GM12801 (cell line): ENCODE results near the gene CEND1.

Source experiments
- TF ChIP-seq, protein P1 (sequence below): IDR thresholded peaks from one replicate; pipeline ENCODE4 v1.5.1; 2011; ENCODE audit warnings: control low read depth; ENCODE audit not compliant: insufficient read length; ENCODE audit errors: extremely low read depth

CEND1 gene

DNA sequence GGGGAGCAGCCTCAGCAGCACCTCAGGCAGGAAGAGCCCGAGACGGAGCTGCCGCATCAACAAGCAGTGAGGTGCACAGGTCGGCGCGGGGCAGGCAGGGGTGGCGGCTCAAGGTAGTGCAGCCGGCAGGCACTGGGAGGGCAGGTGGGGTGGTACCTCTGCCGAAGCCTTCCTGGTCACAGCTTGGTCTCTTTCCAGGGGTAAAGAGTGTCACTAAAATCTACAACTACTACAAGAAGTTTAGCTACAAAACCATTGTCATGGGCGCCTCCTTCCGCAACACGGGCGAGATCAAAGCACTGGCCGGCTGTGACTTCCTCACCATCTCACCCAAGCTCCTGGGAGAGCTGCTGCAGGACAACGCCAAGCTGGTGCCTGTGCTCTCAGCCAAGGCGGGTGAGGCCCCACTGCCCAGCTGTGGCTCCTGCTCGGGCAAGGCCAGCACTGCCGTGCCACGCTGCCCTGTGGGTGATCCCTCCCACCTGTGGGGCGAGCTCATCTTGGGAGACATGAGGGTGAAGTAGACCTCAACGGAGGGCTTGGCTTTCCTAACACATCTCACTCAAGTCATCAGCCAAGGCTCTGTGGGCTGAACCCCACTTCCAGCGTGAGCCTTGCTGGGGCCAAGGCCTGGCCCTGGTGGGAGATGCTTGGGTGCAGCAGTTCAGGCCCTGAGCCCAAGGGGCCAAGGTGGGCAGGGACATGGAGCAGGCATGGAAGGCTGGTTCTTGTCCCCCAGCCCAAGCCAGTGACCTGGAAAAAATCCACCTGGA is 26.2 kb downstream of the CEND1 start:
- TF ChIP-seq, protein P1, sequence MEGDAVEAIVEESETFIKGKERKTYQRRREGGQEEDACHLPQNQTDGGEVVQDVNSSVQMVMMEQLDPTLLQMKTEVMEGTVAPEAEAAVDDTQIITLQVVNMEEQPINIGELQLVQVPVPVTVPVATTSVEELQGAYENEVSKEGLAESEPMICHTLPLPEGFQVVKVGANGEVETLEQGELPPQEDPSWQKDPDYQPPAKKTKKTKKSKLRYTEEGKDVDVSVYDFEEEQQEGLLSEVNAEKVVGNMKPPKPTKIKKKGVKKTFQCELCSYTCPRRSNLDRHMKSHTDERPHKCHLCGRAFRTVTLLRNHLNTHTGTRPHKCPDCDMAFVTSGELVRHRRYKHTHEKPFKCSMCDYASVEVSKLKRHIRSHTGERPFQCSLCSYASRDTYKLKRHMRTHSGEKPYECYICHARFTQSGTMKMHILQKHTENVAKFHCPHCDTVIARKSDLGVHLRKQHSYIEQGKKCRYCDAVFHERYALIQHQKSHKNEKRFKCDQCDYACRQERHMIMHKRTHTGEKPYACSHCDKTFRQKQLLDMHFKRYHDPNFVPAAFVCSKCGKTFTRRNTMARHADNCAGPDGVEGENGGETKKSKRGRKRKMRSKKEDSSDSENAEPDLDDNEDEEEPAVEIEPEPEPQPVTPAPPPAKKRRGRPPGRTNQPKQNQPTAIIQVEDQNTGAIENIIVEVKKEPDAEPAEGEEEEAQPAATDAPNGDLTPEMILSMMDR, result no peak

DNA sequence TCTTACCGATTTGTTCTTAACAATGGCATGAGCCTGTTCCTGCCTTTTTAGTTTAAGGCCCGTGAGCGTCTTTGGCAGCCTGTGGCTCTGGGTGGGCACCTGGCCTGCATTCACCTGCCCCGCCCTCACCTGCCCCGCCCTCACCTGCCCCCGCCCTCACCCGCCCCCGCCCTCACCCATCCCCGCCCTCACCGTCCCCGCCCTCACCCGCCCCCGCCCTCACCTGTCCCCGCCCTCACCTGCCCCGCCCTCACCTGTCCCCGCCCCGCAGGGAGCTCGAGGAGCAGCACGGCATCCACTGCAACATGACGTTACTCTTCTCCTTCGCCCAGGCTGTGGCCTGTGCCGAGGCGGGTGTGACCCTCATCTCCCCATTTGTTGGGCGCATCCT is 26.8 kb downstream of the CEND1 start:
- TF ChIP-seq, protein P1, result no peak

DNA sequence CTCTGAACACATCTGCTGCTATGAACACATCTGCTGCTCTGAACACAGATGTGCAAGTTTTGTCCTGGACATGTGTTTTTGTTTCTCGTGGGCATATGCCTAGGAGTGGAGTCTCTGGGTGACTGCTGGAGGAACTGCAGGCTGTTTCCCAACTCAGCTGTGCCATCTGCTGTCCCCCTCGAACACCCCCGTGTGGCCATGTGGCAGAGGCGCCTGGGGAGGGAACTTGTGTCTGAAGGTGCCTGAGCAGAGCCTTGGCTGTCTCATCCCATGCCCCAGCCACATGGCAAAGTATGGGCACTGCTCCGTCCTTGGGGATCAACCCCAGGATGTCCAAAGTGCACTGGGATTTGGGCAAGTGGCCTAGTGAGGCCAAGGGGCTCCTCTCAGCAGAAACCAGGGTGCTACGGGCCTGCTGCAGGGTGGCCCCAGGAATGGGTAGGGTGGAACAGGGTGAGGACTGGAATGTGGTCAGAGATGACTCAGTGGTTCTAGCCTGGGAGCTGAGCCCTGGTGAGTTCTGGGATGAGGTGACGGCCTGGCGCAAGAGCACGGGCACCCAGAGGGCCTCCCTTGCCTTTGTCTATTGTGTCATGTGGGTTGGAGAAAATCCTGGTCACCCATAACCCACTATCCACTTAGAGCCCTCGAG is 27.3 kb downstream of the CEND1 start:
- TF ChIP-seq, protein P1, result no peak

DNA sequence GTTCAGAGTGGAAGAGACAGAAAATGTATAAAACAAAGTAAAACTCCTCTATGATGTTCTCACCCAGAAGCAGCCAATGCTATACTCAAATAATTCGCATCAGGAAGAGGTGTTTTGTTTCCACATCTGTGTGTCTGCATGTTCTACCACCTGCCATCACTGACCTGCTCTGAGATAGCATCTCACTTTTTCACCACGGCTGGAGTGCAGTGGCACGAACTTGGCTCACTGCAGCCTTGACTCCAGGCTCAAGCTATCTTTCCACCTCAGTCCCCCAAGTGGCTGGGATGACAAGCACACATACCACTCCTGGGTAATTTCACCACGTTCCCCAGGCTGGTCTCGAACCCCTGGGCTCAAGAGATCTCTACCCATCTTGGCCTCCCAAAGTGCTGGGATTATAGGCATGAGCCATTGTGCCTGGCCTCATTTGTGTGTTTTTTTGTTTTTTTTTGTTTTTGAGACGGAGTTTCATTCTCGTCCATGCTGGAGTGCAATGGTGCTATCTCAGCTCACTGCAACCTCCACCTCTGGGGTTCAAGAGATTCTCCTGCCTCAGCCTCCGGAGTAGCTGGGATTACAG is 28.3 kb downstream of the CEND1 start:
- TF ChIP-seq, protein P1, result no peak

DNA sequence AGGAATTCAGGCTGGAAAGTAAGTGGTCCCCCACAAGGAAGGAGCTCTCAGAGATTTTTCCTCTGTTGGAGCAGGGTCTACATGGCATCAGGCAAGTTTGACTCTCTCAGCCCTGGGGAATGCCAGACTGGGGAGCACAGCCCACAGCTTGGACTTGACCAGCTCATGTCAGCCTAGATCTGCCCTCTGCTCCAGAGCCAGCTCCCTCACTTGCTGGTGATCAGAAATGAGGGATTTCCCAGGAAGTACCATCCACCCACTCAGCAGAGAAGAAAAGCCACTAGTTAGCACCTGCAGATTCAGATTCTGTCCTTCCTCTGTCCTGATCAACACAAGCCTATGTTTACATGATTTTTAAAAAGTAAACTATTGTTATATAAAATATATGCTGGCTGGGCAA is 29.7 kb downstream of the CEND1 start:
- TF ChIP-seq, protein P1, result no peak

DNA sequence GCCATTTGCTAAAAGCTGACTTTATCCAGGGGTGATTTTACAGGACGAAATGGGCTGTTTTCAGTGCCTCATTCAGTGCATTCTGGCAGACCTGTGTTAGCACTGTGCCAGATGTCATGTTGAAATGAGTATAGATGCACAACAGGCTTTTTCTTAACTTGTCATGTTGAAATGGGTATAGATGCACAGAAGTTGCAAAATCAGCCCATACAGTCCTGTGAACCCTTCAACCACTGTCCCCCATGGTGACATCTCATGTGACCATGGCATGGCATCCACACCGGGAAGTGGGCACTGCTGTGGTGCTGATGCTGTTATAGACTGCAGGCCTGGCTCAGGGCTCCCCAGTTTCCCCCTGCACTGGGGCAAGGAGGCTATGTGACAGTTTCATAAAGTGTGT is 40.2 kb downstream of the CEND1 start:
- TF ChIP-seq, protein P1, result no peak

DNA sequence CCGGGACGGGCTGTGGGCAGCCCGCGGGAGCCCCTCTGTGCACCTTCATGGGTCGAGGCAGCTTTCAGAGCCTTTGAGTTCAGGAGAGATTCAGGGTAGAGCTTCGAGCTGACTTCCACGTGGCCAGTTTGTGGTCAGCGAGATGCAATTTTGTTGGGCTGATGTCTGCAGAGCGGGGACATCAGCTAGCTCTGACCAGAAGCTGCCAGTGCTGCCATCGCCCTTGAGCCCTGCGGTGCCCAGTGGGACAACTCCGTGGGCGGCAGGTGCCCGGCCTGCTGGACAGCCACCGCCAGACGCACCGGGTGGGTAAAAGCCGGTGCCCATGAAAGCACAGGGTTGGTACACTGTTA is 41.9 kb downstream of the CEND1 start:
- TF ChIP-seq, protein P1, result no peak
